Measurements from ENCODE around the gene PDK1. TPM values are rescaled to one million over a fixed set of nuclear protein-coding genes. Genes with fewer than 3 reads are reported as not detected.
"Not testable (repeated sequence)": the region's sequence is repeated elsewhere in the genome, so short reads cannot be mapped to it uniquely, and the experiment has no call there.

Gene PDK1
- total RNA-seq (2014; rRNA removed; shearing (Covaris generic)) = 31.2 and 42.6 TPM in 2 replicates
- 8.9 and 14.0 TPM in 2 replicates for polyA plus RNA-seq (2015; cell fraction: cytosol; rRNA removed)
- 11.5 and 15.0 TPM in 2 replicates for polyA plus RNA-seq (2015; cell fraction: nucleus; rRNA removed)

GRCh38 chr2:172555522-172556283 is at the start of gene PDK1:
PDK1 (plus strand) TSS chr2:172556090; CDS start chr2:172556151, 61 bp downstream.
- DNase-seq (ENCODE audit: low read depth, low spot score) = peak; percentile 84
- in situ Hi-C loops (cut with HindIII; ENCODE audit: low pct_unique_long_range_greater_than_20kb, low sequenced_read_pairs) = no loop called here

- in situ Hi-C loops (cut with HindIII; ENCODE audit: low pct_unique_long_range_greater_than_20kb, low sequenced_read_pairs) = no loop called here
- DNase-seq (ENCODE audit: low read depth, low spot score) = no peak
Observed at GRCh38 chr2:172507199-172507598, 48.7 kb upstream of the PDK1 start.

GRCh38 chr2:172510088-172510487 is 45.8 kb upstream of the PDK1 start:
- in situ Hi-C loops (cut with HindIII; ENCODE audit: low pct_unique_long_range_greater_than_20kb, low sequenced_read_pairs) = no loop called here
- DNase-seq (ENCODE audit: low read depth, low spot score) = no peak

- DNase-seq (ENCODE audit: low read depth, low spot score) = no peak
- in situ Hi-C loops (cut with HindIII; ENCODE audit: low pct_unique_long_range_greater_than_20kb, low sequenced_read_pairs) = no loop called here
Observed at GRCh38 chr2:172510548-172510947, 45.3 kb upstream of the PDK1 start.

GRCh38 chr2:172512810-172513523 is 42.9 kb upstream of the PDK1 start:
- in situ Hi-C loops (cut with HindIII; ENCODE audit: low pct_unique_long_range_greater_than_20kb, low sequenced_read_pairs) = no loop called here
- no peak for DNase-seq (ENCODE audit: low read depth, low spot score)

- DNase-seq (ENCODE audit: low read depth, low spot score) = no peak
- in situ Hi-C loops (cut with HindIII; ENCODE audit: low pct_unique_long_range_greater_than_20kb, low sequenced_read_pairs) = no loop called here
Observed at GRCh38 chr2:172513524-172513900, 42.4 kb upstream of the PDK1 start.

- DNase-seq (ENCODE audit: low read depth, low spot score) = no peak
- in situ Hi-C loops (cut with HindIII; ENCODE audit: low pct_unique_long_range_greater_than_20kb, low sequenced_read_pairs) = no loop called here
Observed at GRCh38 chr2:172513935-172514586, 41.8 kb upstream of the PDK1 start.

GRCh38 chr2:172516299-172516698 is 39.6 kb upstream of the PDK1 start:
- DNase-seq (ENCODE audit: low read depth, low spot score) = no peak

GRCh38 chr2:172518995-172519394 is 36.9 kb upstream of the PDK1 start:
- in situ Hi-C loops (cut with HindIII; ENCODE audit: low pct_unique_long_range_greater_than_20kb, low sequenced_read_pairs) = no loop called here
- DNase-seq (ENCODE audit: low read depth, low spot score) = no peak

More at GRCh38 chr2:172516299-172516698, 39.6 kb upstream of the PDK1 start:
- in situ Hi-C loops (cut with HindIII; ENCODE audit: low pct_unique_long_range_greater_than_20kb, low sequenced_read_pairs) = no loop called here

GRCh38 chr2:172525601-172526000 is 30.3 kb upstream of the PDK1 start:
- in situ Hi-C loops (cut with HindIII; ENCODE audit: low pct_unique_long_range_greater_than_20kb, low sequenced_read_pairs) = no loop called here
- DNase-seq (ENCODE audit: low read depth, low spot score) = no peak

- in situ Hi-C loops (cut with HindIII; ENCODE audit: low pct_unique_long_range_greater_than_20kb, low sequenced_read_pairs) = no loop called here
- no peak for DNase-seq (ENCODE audit: low read depth, low spot score)
Observed at GRCh38 chr2:172531309-172531708, 24.6 kb upstream of the PDK1 start.

- DNase-seq (ENCODE audit: low read depth, low spot score); in situ Hi-C loops (cut with HindIII; ENCODE audit: low pct_unique_long_range_greater_than_20kb, low sequenced_read_pairs): not testable (repeated sequence)
Observed at GRCh38 chr2:172532461-172532860, 23.4 kb upstream of the PDK1 start.

- in situ Hi-C loops (cut with HindIII; ENCODE audit: low pct_unique_long_range_greater_than_20kb, low sequenced_read_pairs) = no loop called here
- no peak for DNase-seq (ENCODE audit: low read depth, low spot score)
Observed at GRCh38 chr2:172533687-172534086, 22.2 kb upstream of the PDK1 start.

GRCh38 chr2:172535119-172535518 is 20.8 kb upstream of the PDK1 start:
- DNase-seq (ENCODE audit: low read depth, low spot score) = no peak
- in situ Hi-C loops (cut with HindIII; ENCODE audit: low pct_unique_long_range_greater_than_20kb, low sequenced_read_pairs) = no loop called here

- DNase-seq (ENCODE audit: low read depth, low spot score); in situ Hi-C loops (cut with HindIII; ENCODE audit: low pct_unique_long_range_greater_than_20kb, low sequenced_read_pairs): not testable (repeated sequence)
Observed at GRCh38 chr2:172537851-172538250, 18.0 kb upstream of the PDK1 start.

GRCh38 chr2:172539767-172540166 is 16.1 kb upstream of the PDK1 start:
- in situ Hi-C loops (cut with HindIII; ENCODE audit: low pct_unique_long_range_greater_than_20kb, low sequenced_read_pairs) = no loop called here
- DNase-seq (ENCODE audit: low read depth, low spot score) = no peak

GRCh38 chr2:172540421-172540820 is 15.5 kb upstream of the PDK1 start:
- no peak for DNase-seq (ENCODE audit: low read depth, low spot score)
- in situ Hi-C loops (cut with HindIII; ENCODE audit: low pct_unique_long_range_greater_than_20kb, low sequenced_read_pairs) = no loop called here

- no peak for DNase-seq (ENCODE audit: low read depth, low spot score)
- in situ Hi-C loops (cut with HindIII; ENCODE audit: low pct_unique_long_range_greater_than_20kb, low sequenced_read_pairs) = no loop called here
Observed at GRCh38 chr2:172545408-172546075, 10.3 kb upstream of the PDK1 start.

Data from SK-MEL-5 (cell line).